HepG2 (cell line): ENCODE data around the gene CYTH2. TPM values are rescaled to one million over a fixed set of nuclear protein-coding genes. Genes with fewer than 3 reads are reported as not detected.

Experiments used
- ATAC-seq: fragments of 200-7000 bp; cut with Tn5 transposase; 3 replicates; pipeline ENCODE4 v1.9.1; 2020; ENCODE audit warnings: mild to moderate bottlenecking, moderate library complexity
- BruUV-seq: library from RNA; stranded (reverse); fragments of 400-500 nt; replicated peaks from 2 replicates; lab custom pipeline; 2021; lab: Mats Ljungman, UMichigan
- CTCF ChIA-PET: fragments of 300-600 bp; formaldehyde crosslinking; extraction: SDS; loops from one replicate; lab custom pipeline; 2021; ENCODE audit warnings: low total read pairs, inconsistent platforms, low intra/inter-chr PET ratio; lab: Yijun Ruan, JAX
- POLR2A ChIA-PET: fragments of 350-600 bp; sonication (Branson Sonifier 250); formaldehyde crosslinking; loops from one replicate; lab custom pipeline; 2020; ENCODE audit warnings: antibody characterized with exemption, inconsistent platforms; lab: Yijun Ruan, JAX
- DNase-seq: peaks from one replicate; pipeline ENCODE4 v3.0.0-alpha.2; 2015; ENCODE audit warnings: low spot score
- FAIRE-seq: peaks from 3 replicates; lab custom pipeline; 2011; peaks lifted over from hg19 to GRCh38; lab: Jason Lieb, UNC
- H2AFZ ChIP-seq: one replicate; pipeline ENCODE4 v1.6.1; 2011; ENCODE audit warnings: low read length, inconsistent platforms
- H3K27ac ChIP-seq: fragments of 300-600 bp; 3 replicates; pipeline ENCODE4 v1.8.0; 2011; ENCODE audit warnings: mixed run types, mild to moderate bottlenecking, mixed read lengths, low read length, inconsistent platforms; ENCODE audit not compliant: insufficient read depth; ENCODE audit errors: extremely low read length
- H3K27me3 ChIP-seq, 2 experiments: fragments of 200-600 bp in 1 of 2; 2 replicates in 1 of 2; 3 replicates in 1 of 2; pipeline versions ENCODE4 v1.6.0 to v1.8.0; 2011; ENCODE audit warnings: low read length in 2 of 2, mild to moderate bottlenecking in 2 of 2, moderate library complexity in 2 of 2, inconsistent platforms in 1 of 2; ENCODE audit not compliant: insufficient read depth in 2 of 2, control insufficient read depth in 1 of 2
- H3K36me3 ChIP-seq, 2 experiments: fragments of 200-600 bp in 1 of 2; replicated peaks in 1 of 2; 2 replicates in 1 of 2; 3 replicates in 1 of 2; pipeline versions ENCODE4 v1.5.1 to v1.8.0; 2011; ENCODE audit warnings: low read length in 2 of 2, inconsistent platforms in 1 of 2; ENCODE audit not compliant: insufficient read depth in 2 of 2, control insufficient read depth in 1 of 2
- H3K4me1 ChIP-seq: 2 replicates; pipeline ENCODE4 v1.5.1; 2012; ENCODE audit warnings: low read length, inconsistent platforms; ENCODE audit not compliant: insufficient read depth
- H3K4me2 ChIP-seq: 2 replicates; pipeline ENCODE4 v1.6.0; 2011; ENCODE audit warnings: low read depth, low read length, inconsistent platforms
- H3K4me3 ChIP-seq, 3 experiments: fragments of 200-600 bp in 1 of 3; sonication (generic), shearing (Covaris generic) in 1 of 3; replicated peaks in 1 of 3; 2 replicates each; pipeline ENCODE4 v1.5.1; 2011 to 2016; ENCODE audit warnings: low read length in 3 of 3, inconsistent platforms in 2 of 3, low read depth in 2 of 3, mild to moderate bottlenecking in 2 of 3, control low read depth in 1 of 3, mixed read lengths in 1 of 3; ENCODE audit not compliant: insufficient read depth in 1 of 3
- H3K79me2 ChIP-seq: one replicate; pipeline ENCODE4 v1.6.1; 2011; ENCODE audit warnings: low read length, inconsistent platforms; ENCODE audit not compliant: insufficient read depth
- H3K9ac ChIP-seq: 2 replicates; pipeline ENCODE4 v1.6.0; 2011; ENCODE audit warnings: mild to moderate bottlenecking, low read depth, low read length, inconsistent platforms; ENCODE audit not compliant: insufficient read depth
- H3K9me3 ChIP-seq: 2 replicates; pipeline ENCODE4 v1.5.1; 2012; ENCODE audit warnings: mild to moderate bottlenecking, low read length
- H4K20me1 ChIP-seq: 2 replicates; pipeline ENCODE4 v1.6.0; 2011; ENCODE audit warnings: inconsistent platforms, mild to moderate bottlenecking, low read length, moderate library complexity; ENCODE audit not compliant: insufficient read depth
- EP300 ChIP-seq, 3 experiments: sonication (generic) in 1 of 3; formaldehyde crosslinking in 1 of 3; IDR thresholded peaks; 2 replicates each; pipeline versions ENCODE4 v1.5.1 to v1.6.1; 2011 to 2020; ENCODE audit warnings: low read depth in 2 of 3, low read length in 2 of 3, borderline replicate concordance in 1 of 3, improper control_type of control experiment in 1 of 3, mild to moderate bottlenecking in 1 of 3, missing genetic modification reagents in 1 of 3, moderate library complexity in 1 of 3
- HDAC1 ChIP-seq: sonication (generic); formaldehyde crosslinking; IDR thresholded peaks from 2 replicates; pipeline ENCODE4 v1.5.1; 2020; ENCODE audit warnings: mild to moderate bottlenecking, missing genetic modification reagents
- HOXD1 ChIP-seq: sonication (generic); formaldehyde crosslinking; IDR thresholded peaks from 2 replicates; pipeline ENCODE4 v1.5.0; 2020; ENCODE audit warnings: missing genetic modification reagents
- NPAS2 ChIP-seq: sonication (generic); formaldehyde crosslinking; IDR thresholded peaks from 2 replicates; pipeline ENCODE4 v1.8.0; 2022; ENCODE audit warnings: mild to moderate bottlenecking, missing genetic modification reagents, borderline replicate concordance
- RBFOX2 ChIP-seq: fragments of 200-400 bp; formaldehyde crosslinking; IDR thresholded peaks from 2 replicates; pipeline ENCODE4 v1.6.1; 2017; ENCODE audit warnings: low read depth, mild to moderate bottlenecking, low read length
- RORA ChIP-seq: sonication (generic); formaldehyde crosslinking; IDR thresholded peaks from 2 replicates; pipeline ENCODE4 v1.5.0; 2020; ENCODE audit warnings: mild to moderate bottlenecking, missing genetic modification reagents, moderate library complexity
- TIGD3 ChIP-seq: sonication (generic); formaldehyde crosslinking; IDR thresholded peaks from 2 replicates; pipeline ENCODE4 v1.5.1; 2020; ENCODE audit warnings: mild to moderate bottlenecking, missing genetic modification reagents, borderline replicate concordance
- TP53 ChIP-seq: sonication (generic); formaldehyde crosslinking; conservative IDR thresholded peaks from 2 replicates; pipeline ENCODE4 v1.4.0; 2020; ENCODE audit warnings: missing genetic modification reagents
- YEATS4 ChIP-seq: sonication (generic); formaldehyde crosslinking; IDR thresholded peaks from 2 replicates; pipeline ENCODE4 v1.4.0; 2020; ENCODE audit warnings: missing genetic modification reagents, borderline replicate concordance
- ZFYVE20 ChIP-seq: sonication (generic); formaldehyde crosslinking; IDR thresholded peaks from 2 replicates; pipeline ENCODE4 v1.8.0; 2023; ENCODE audit warnings: low read depth, mild to moderate bottlenecking, moderate library complexity, missing genetic modification reagents, borderline replicate concordance
- ZNF710 ChIP-seq: sonication (generic); formaldehyde crosslinking; IDR thresholded peaks from 2 replicates; pipeline ENCODE4 v1.5.0; 2020; ENCODE audit warnings: mild to moderate bottlenecking, missing genetic modification reagents, borderline replicate concordance
- ZNF816 ChIP-seq: sonication (generic); formaldehyde crosslinking; IDR thresholded peaks from 2 replicates; pipeline ENCODE4 v1.8.0; 2022; ENCODE audit warnings: missing genetic modification reagents, mild to moderate bottlenecking, borderline replicate concordance
- ZNF839 ChIP-seq: sonication (generic); formaldehyde crosslinking; IDR thresholded peaks from 2 replicates; pipeline ENCODE4 v1.4.0; 2020; ENCODE audit warnings: missing genetic modification reagents, mild to moderate bottlenecking, borderline replicate concordance
- ZNF878 ChIP-seq: sonication (generic); formaldehyde crosslinking; IDR thresholded peaks from 2 replicates; pipeline ENCODE4 v1.8.1; 2023; ENCODE audit warnings: mild to moderate bottlenecking, missing genetic modification reagents, moderate library complexity
- WGBS: methylation state at CpG from one replicate; pipeline ENCODE4 v1.1.6; 2017; ENCODE audit warnings: low lambda C conversion rate; 5-methylcytosine and 5-hydroxymethylcytosine counted together
- in situ Hi-C: cut with HindIII; loops from 2 replicates; pipeline ENCODE4 v1.10.0; 2017; ENCODE audit warnings: low pct_unique_long_range_greater_than_20kb; ENCODE audit not compliant: extremely low pct_ligation_motif_present
- intact Hi-C: fragments of 100-400 bp; cut with micrococcal nuclease; formaldehyde crosslinking; loops from one replicate; pipeline ENCODE4 v1.10.0; 2022; ENCODE audit not compliant: unreplicated experiment
- polyA plus RNA-seq, 8 experiments: library from polyadenylated mRNA; depleted of rRNA in 3 of 8; stranded (reverse) in 7 of 8; unstranded in 1 of 8; fragments of >200 nt; fragmentation: Illumina TruSeq in 4 of 8; extraction: Trizol in 4 of 8; gene quantifications; 2 replicates each; pipeline versions ENCODE4 v1.2.1 to v1.2.3, GENCODE V29; 2011 to 2016; ENCODE audit warnings: low read depth in 4 of 8, missing spikeins in 1 of 8, mixed read lengths in 1 of 8; ENCODE audit not compliant: insufficient read depth in 1 of 8
- total RNA-seq, 5 experiments: library from RNA; depleted of rRNA; stranded (reverse); fragments of >200 nt; fragmentation: Illumina TruSeq; extraction: Trizol; gene quantifications; 2 replicates each; pipeline ENCODE4 v1.2.3, GENCODE V29; 2016; ENCODE audit warnings: low read depth in 1 of 5

Gene CYTH2
- total and polyA plus RNA-seq, 2 of the 13 experiments (the other 11 are each of a cell fraction or from before 2014, with no cell fraction given): 16.5 to 39.3 TPM

- no TSS peak for BruUV-seq
- TF ChIP-seq HDAC1 (CRISPR knock-in tag) (no peak), TIGD3 (no peak), RBFOX2 (peak; percentile 53)
- H3K4me2 ChIP-seq: no peak overlapping the region
- H3K27me3 ChIP-seq: no peaks in the 10 kb centered on the region
- CTCF ChIA-PET: no interaction called here
- no peaks in the 10 kb centered on the region for H4K20me1 ChIP-seq
- peaks cover 25 to 62% of the 10 kb centered on the region in 2 experiments for H3K36me3 ChIP-seq
- H3K4me1 ChIP-seq: no peaks in the 10 kb centered on the region
- ATAC-seq: no peak
- in situ Hi-C loops: no loop called here
- 99% methylated on average over 15 of the region's 22 CpGs for WGBS
- no peak overlapping the region for H3K27ac ChIP-seq
- POLR2A ChIA-PET: no interaction called here
- no peak for DNase-seq
- no peak overlapping the region for H3K9ac ChIP-seq
- intact Hi-C loops: no loop called here
- no peaks in the 10 kb centered on the region for H3K79me2 ChIP-seq
- no peak for FAIRE-seq
- H3K4me3 ChIP-seq: no peak overlapping the region
- H2AFZ ChIP-seq: no peak overlapping the region
- H3K9me3 ChIP-seq: no peaks in the 10 kb centered on the region
Observed at GRCh38 chr19:48454150-48454730, 14.9 kb upstream of the CYTH2 start.

GRCh38 chr19:48455171-48455907, 13.8 kb upstream of the CYTH2 start, which contains the start of gene KCNJ14:
Gene KCNJ14, plus strand, starts transcription at chr19:48455574. Its CDS starts 6,151 bp downstream, at chr19:48461725.
- 94% methylated on average over 16 of the region's 16 CpGs for WGBS
- H3K9ac ChIP-seq: no peak within 1 kb of the TSS
- BruUV-seq: no TSS peak
- TF ChIP-seq ZNF839 (CRISPR knock-in tag) (no peak), HOXD1 (CRISPR knock-in tag) (no peak), RORA (no peak), ZNF710 (no peak), ZNF816 (no peak), TP53 (no peak), EP300 (IDR thresholded peaks at IDR 0.05; ENCODE audit: low read depth in 2 of 2, low read length in 2 of 2) (no peak), EP300 (CRISPR knock-in tag; IDR thresholded peaks at IDR 0.05; ENCODE audit: borderline replicate concordance) (no peak), ZNF878 (CRISPR knock-in tag) (no peak), ZFYVE20 (CRISPR knock-in tag) (no peak), NPAS2 (CRISPR knock-in tag) (no peak), YEATS4 (no peak)

More at GRCh38 chr19:48455171-48455907, 13.8 kb upstream of the CYTH2 start, which contains the start of gene KCNJ14:
- H3K36me3 ChIP-seq: peaks cover 21 to 51% of the 10 kb centered on the region in 2 experiments
- no peak for FAIRE-seq
- H3K79me2 ChIP-seq: no peaks in the 10 kb centered on the region
- no peak for DNase-seq
- H3K4me3 ChIP-seq: no peak within 1 kb of the TSS
- intact Hi-C loops: no loop called here
- H4K20me1 ChIP-seq: no peaks in the 10 kb centered on the region
- H3K4me2 ChIP-seq: no peak within 1 kb of the TSS
- POLR2A ChIA-PET: no interaction called here
- H2AFZ ChIP-seq: no peak within 1 kb of the TSS
- no peaks in the 10 kb centered on the region for H3K27me3 ChIP-seq
- H3K4me1 ChIP-seq: no peaks in the 10 kb centered on the region
- in situ Hi-C loops: no loop called here
- CTCF ChIA-PET: no interaction called here
- H3K27ac ChIP-seq: no peak within 1 kb of the TSS
- ATAC-seq: no peak
- no peaks in the 10 kb centered on the region for H3K9me3 ChIP-seq
